NCI-H146 treated with DMSO at 0.1 percent for 48 hours (cell line): ENCODE data around the gene UXS1.

ENCODE experiments used
- DNase-seq: peaks from one replicate; lab custom pipeline; 2025; ENCODE audit not compliant: unreplicated experiment; lab: John Stamatoyannopoulos, UW

Gene UXS1

GRCh38 chr2:106113361-106113966, 80.6 kb downstream of the UXS1 start:
- DNase-seq = no peak

- DNase-seq = no peak
These were observed 82.1 kb downstream of the UXS1 start for GRCh38 chr2:106111882-106112571.

- no peak for DNase-seq
These were observed 84.3 kb downstream of the UXS1 start for GRCh38 chr2:106109675-106110424.

GRCh38 chr2:106108791-106109190, 85.3 kb downstream of the UXS1 start:
- no peak for DNase-seq

- no peak for DNase-seq
These were observed 85.8 kb downstream of the UXS1 start for GRCh38 chr2:106108351-106108750.

- no peak for DNase-seq
These were observed 86.5 kb downstream of the UXS1 start for GRCh38 chr2:106107509-106108131.

GRCh38 chr2:106106622-106107508, 87.2 kb downstream of the UXS1 start:
- no peak for DNase-seq

GRCh38 chr2:106105151-106105922, 88.8 kb downstream of the UXS1 start:
- no peak for DNase-seq

GRCh38 chr2:106104332-106105062, 89.6 kb downstream of the UXS1 start:
- DNase-seq = peak; percentile 62

GRCh38 chr2:106099691-106100090, 94.4 kb downstream of the UXS1 start:
- DNase-seq = no peak

GRCh38 chr2:106098664-106099063, 95.4 kb downstream of the UXS1 start:
- no peak for DNase-seq

GRCh38 chr2:106098081-106098480, 96.0 kb downstream of the UXS1 start:
- DNase-seq = no peak

GRCh38 chr2:106097038-106098000, 96.8 kb downstream of the UXS1 start:
- no peak for DNase-seq

- no peak for DNase-seq
These were observed 97.6 kb downstream of the UXS1 start for GRCh38 chr2:106096299-106097037.

- DNase-seq = no peak
These were observed 98.4 kb downstream of the UXS1 start for GRCh38 chr2:106095478-106096298.

- DNase-seq = no peak
These were observed 99.8 kb downstream of the UXS1 start for GRCh38 chr2:106094131-106094841.
